Effector CD4-positive, alpha-beta T cell (primary cell): ENCODE measurements around the gene SPACA4.

Experiments used
- DNase-seq: peaks from one replicate; pipeline ENCODE4 v3.0.0-alpha.2; 2020

Gene SPACA4

GRCh38 chr19:48635966-48636858, 29.7 kb downstream of the SPACA4 start:
- DNase-seq, result no peak

GRCh38 chr19:48636859-48637448, 30.4 kb downstream of the SPACA4 start, which contains the start of gene DBP:
Gene DBP, minus strand, starts transcription at chr19:48637379. Its CDS starts 385 bp downstream, at chr19:48636994.
- DNase-seq, result peak; percentile 38

GRCh38 chr19:48637449-48637947, 31.0 kb downstream of the SPACA4 start:
- peak; percentile 99 for DNase-seq

DNA sequence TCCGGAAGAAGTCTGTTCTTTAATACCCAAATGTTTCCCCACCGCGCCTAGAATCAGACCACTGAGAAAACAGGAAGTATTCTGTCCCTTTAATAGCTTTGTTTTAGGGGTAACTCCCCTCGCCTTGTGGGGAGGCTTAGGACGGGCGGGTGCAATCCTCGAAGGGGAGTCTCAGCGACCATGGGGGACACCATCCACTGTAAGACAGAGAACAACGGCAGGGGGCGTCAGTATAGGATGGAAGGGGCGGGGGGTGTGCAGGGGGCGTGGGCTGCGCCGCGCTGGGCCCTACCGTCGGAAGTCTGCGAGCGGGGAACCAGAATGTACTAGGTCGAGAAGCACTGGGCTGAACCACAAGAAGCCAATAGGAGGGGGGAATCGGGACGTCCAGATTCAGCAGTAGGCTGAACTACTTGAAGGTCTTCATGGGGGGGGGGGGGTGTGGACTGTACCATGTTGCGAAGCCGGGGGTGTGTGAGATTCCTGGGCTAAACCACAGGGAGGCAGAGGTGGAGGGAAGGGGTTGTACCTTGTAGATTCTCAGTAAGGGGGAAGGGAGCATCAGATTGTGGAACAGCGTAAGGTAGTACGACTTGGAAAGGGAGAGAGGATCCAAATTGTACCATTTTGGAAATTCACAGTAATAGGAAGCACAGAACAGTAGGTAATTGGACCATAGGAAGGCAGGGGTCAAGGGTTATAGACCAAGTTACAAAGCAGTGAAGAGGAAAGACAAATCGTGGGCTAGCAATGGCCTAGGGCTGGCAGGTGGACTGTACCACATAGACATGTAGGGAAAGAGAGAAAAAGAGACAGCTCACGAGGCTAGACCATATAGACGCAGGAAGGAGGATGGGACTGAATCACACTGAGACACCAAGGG, 31.6 kb downstream of the SPACA4 start:
- DNase-seq, result peak; percentile 78

DNA sequence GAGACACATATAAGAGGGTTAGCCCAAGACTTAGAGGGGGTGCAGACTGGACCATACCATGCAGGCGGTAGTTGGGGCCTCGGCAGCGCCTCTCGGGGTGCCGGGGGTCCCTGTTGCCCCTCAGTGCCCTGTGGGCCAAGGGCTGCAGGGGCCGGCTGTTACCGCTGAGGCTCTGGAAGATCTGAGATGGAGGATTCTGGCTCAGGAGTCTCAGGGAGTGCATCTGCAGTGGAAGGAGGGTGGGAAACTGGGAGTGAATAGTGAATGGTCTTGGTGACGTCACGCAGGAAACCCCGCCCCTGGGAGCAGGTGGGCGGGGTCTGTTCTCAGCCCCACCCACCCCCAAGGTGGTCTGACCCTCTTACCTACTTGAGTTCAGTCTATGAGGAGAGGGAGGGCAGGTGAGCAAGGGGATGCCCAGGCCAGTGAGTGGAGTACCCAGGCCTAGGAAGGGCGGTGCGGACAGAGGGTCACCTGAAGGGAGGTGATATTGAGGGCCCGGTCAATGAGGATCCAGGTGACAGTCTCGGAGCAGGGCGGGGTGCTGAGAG, 32.4 kb downstream of the SPACA4 start:
- DNase-seq, result no peak

- DNase-seq, result no peak
Measured at GRCh38 chr19:48639483-48640375, 33.2 kb downstream of the SPACA4 start.

GRCh38 chr19:48641850-48642249, 35.3 kb downstream of the SPACA4 start:
- no peak for DNase-seq

GRCh38 chr19:48642862-48643261, 36.3 kb downstream of the SPACA4 start:
- DNase-seq, result no peak

GRCh38 chr19:48644355-48644754, 37.8 kb downstream of the SPACA4 start:
- DNase-seq, result no peak

DNA sequence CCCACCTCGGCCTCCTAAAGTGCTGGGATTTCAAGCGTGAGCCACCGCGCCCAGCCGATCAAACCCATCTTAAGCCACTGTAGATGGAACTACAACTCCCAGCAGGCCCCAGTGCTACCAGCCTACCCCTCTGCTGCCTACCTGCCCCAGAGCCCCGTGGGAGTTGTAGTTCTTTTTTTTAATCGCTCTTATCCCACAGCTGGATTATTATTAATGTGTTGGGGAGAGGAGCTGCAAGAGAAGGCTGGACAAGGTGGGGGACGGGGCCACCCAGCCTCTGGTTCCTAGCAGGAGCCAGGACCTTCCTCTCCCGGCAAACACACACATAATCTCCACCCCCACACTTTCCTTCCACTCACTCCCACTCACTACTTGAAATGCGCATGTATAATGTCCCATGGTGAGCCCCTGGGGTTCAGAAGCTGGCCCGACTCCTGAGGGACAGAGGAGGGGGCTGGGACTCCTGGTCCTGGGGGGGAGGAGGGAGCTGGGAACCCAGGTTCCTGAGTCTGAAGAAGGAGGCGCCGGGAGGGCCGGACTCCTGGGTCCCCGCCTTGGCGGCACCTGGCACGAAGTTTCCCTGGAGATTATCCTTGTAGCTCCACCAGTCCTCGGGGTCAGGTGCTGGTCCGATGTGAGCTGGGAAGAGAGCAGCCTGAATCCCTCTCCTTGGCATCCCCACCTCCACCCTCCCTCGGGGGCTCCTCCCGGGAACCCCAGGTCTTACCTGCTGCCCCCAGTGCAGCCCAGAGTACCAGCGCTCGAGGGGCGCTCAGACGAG, 38.5 kb downstream of the SPACA4 start:
- peak; percentile 75 for DNase-seq

DNA sequence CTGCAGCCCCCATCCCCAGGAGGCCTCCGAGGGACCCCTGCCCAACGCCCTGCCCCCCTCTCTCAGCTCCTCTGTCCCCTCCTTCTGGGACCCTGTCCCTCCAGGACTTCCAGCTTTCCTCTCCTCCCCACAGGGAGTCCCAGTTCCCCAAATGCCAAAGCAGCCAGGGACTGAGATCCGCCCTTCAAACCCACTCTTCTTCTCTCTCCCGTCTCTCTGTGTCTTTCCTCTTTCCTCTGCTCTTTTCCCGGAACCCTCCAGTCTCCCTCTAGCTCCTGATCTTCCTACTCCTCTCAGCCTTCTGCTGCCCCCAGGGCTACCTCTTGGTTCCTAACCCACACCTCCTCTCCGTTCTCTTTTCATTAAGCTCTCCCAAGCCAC, 39.1 kb downstream of the SPACA4 start:
- DNase-seq, result no peak

GRCh38 chr19:48646001-48646721, 39.6 kb downstream of the SPACA4 start, which contains the start of gene CA11:
Gene CA11, minus strand, starts transcription at chr19:48646187. Its CDS starts 555 bp downstream, at chr19:48645632.
- DNase-seq, result peak; percentile 90

DNA sequence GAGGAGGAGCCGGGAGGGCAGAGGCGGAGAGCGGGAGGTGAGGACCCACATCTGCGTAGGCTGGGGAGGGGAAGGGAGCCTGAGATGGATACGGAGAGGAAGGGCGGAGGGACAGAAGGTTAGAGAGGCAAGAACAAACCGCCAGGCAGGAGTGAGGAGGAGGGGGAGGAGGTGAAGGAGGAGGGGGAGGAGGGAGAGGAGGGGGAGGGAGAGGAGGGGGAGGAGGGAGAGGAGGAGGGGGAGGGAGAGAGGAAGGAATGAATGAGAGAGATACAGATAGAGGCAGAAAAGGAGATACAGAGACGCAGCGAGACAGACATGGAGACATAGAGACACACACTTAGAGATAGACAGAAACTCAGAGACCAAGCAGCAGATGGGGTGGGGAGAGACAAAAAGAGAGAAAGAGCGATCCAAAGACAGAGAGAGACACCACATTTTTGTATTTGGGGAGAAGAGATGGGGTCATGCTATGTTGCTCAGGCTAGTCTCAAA, 40.2 kb downstream of the SPACA4 start:
- no peak for DNase-seq

DNA sequence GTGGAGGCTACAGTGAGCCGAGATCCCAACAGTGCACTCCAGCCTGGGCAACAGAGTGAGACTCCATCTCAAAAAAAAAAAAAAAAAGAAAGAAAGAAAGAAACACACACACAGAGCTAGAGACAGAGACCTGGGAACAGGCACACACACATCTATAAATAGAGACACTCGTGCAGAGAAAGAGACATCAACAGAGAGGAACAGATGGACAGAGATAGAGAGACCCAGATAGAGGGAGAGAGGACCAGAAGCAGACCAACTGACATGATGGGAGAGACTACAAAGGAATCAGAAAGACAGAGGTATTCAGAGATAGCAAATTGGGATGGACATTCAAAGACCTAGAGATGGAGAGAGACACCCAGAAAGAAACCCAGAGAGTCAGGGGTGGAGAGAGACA, 41.6 kb downstream of the SPACA4 start:
- no peak for DNase-seq

DNA sequence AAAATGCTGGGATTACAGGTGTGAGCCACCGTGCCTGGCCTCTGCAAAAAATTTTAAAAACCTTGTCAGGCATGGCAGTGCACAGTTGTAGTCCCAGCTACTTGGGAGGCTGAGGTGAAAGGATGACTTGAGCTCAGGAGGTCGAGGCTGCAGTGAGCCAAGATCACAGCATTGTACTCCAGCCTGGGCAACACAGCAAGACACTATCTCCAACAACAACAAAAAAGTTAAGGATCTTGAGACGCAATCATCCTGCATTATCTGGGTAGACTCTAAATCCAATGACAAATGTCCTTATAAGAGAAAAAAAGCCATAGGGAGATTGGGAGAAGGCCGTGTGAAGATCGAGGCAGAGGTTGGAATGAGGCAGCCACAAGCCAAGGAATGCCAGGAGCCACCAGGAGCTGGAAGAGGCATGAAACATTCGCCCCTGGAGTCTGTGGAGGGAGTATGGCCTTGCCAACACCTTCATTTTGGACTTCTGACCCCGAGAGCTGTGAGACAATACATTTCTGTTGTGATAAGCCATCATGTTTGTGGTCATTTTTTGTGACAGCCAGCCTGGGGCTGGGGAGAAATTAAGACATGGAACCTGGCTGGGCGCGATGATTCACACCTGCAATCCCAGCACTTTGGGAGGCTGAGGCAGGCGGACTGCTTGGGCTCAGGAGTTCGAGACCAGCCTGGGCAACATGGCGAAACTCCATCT, 44.6 kb downstream of the SPACA4 start:
- no peak for DNase-seq

GRCh38 chr19:48651683-48652048, 45.1 kb downstream of the SPACA4 start:
- no peak for DNase-seq

GRCh38 chr19:48654299-48655059, 47.9 kb downstream of the SPACA4 start:
- no peak for DNase-seq

DNA sequence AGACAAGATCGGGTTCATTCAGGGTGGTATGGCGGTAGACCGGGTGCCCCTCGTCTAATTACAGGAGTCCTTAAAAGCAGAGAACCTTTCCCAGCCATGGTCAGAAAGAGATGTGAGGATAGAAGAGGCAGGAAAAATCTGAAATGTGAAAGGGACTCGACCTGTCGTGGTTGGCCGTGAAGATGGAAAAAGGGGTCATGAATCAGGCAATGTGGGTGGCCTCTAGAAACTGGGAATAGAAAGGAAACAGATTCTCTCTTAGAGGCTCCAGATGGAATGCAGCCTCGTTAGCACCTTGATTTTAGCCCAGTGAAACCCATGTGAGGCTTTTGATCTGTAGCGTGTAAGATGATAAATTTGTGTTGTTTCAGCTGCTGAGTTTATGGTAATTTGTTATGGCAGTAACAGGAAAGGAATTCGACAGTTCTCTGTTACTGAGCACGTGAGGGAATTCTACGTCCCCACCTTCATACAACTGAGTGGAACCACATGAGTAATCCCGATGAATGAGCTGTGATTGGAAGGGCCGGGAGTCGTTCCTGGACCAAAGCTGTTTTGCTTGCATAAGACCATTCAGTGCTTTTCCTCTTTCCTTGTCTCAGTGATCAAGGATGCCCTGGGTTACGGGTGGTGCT, 50.4 kb downstream of the SPACA4 start:
- DNase-seq, result no peak
